Ascending aorta (tissue), 2 donors: Measurements from ENCODE around the gene RFESD. TPM values are rescaled to one million over a fixed set of nuclear protein-coding genes. Genes with fewer than 3 reads are reported as not detected.
"Not testable (repeated sequence)": the region's sequence is repeated elsewhere in the genome, so short reads cannot be mapped to it uniquely, and the experiment has no call there.

Source experiments
- DNase-seq, 2 donors: peaks; one replicate each; pipeline ENCODE4 v3.0.0-alpha.2; 2019; ENCODE audit warnings: low spot score in 2 of 2
- H3K27ac ChIP-seq, 2 donors: fragments of 200-600 bp; sonication (generic); one replicate each; pipeline ENCODE4 v1.5.1; 2016 to 2017; ENCODE audit warnings: mild to moderate bottlenecking in 1 of 2
- H3K27me3 ChIP-seq: fragments of 200-600 bp; sonication (generic); one replicate; pipeline ENCODE4 v1.5.1; 2017
- H3K36me3 ChIP-seq, 2 donors: fragments of 200-600 bp; sonication (generic); one replicate each; pipeline ENCODE4 v1.5.1; 2016
- H3K4me1 ChIP-seq, 2 donors: fragments of 200-600 bp; sonication (generic); one replicate each; pipeline ENCODE4 v1.5.1; 2016 to 2017; ENCODE audit warnings: mild to moderate bottlenecking in 1 of 2
- H3K4me3 ChIP-seq, 2 donors: fragments of 200-600 bp; sonication (generic); one replicate each; pipeline ENCODE4 v1.5.1; 2016 to 2017; ENCODE audit warnings: mild to moderate bottlenecking in 1 of 2
- H3K9me3 ChIP-seq, 2 donors: fragments of 200-600 bp; sonication (generic); one replicate each; pipeline ENCODE4 v1.5.1; 2016
- CTCF ChIP-seq, 3 experiments: fragments of 200-600 bp in 2 of 3; fragments of 450-650 bp in 1 of 3; sonication (generic) in 2 of 3; IDR thresholded peaks; one replicate each; pipeline ENCODE4 v1.5.1; 2016 to 2019; ENCODE audit warnings: antibody characterized with exemption in 3 of 3, mild to moderate bottlenecking in 1 of 3, moderate library complexity in 1 of 3
- intact Hi-C: fragments of 100-400 bp; cut with DNase I; formaldehyde crosslinking; loops from one replicate; pipeline ENCODE4 v1.15.1; 2023
- total RNA-seq: library from RNA; depleted of rRNA; stranded (reverse); fragments of >200 nt; gene quantifications from one replicate; pipeline ENCODE4 v1.1.0, GENCODE V29; 2016

RFESD gene
- total RNA-seq, 1 donor from 2014 or later, result not detected

GRCh38 chr5:95704150-95704549 is 57.6 kb downstream of the RFESD start:
- intact Hi-C loops, result no loop called here
- Histone ChIP-seq H3K9me3 (no peaks in the 10 kb centered on the region), H3K27ac (no peak overlapping the region), H3K4me1 (no peaks in the 10 kb centered on the region), H3K4me3 (no peak overlapping the region), H3K27me3 (no peaks in the 10 kb centered on the region), H3K36me3 (no peaks in the 10 kb centered on the region)
- no peak for DNase-seq
- no peak for TF ChIP-seq CTCF (IDR thresholded peaks at IDR 0.05)

GRCh38 chr5:95706196-95706595 is 59.6 kb downstream of the RFESD start:
- intact Hi-C loops, H3K4me1 ChIP-seq, H3K27ac ChIP-seq, H3K27me3 ChIP-seq, DNase-seq, H3K4me3 ChIP-seq, H3K9me3 ChIP-seq, H3K36me3 ChIP-seq: not testable (repeated sequence)

GRCh38 chr5:95707055-95707454 is 60.5 kb downstream of the RFESD start:
- DNase-seq, result no peak
- Histone ChIP-seq H3K27me3 (no peaks in the 10 kb centered on the region), H3K36me3 (no peaks in the 10 kb centered on the region), H3K27ac (no peak overlapping the region), H3K9me3 (no peaks in the 10 kb centered on the region), H3K4me3 (no peak overlapping the region), H3K4me1 (no peaks in the 10 kb centered on the region)
- TF ChIP-seq CTCF (IDR thresholded peaks at IDR 0.05), result no peak
- intact Hi-C loops, result no loop called here

Other genes starting within 250 kb of the RFESD start
- 12.7 TPM for gene SKIC3, start 91.8 kb upstream of the RFESD start, total RNA-seq
- gene ARSK, start 91.7 kb upstream of the RFESD start, total RNA-seq, result 3.6 TPM
- gene GPR150, start 26.7 kb upstream of the RFESD start, total RNA-seq, result 9.6 TPM
- gene SPATA9, start 36.2 kb downstream of the RFESD start, total RNA-seq, result not detected
- 153 TPM for gene RHOBTB3, start 84.6 kb downstream of the RFESD start, total RNA-seq
- gene GLRX, start 175.9 kb downstream of the RFESD start, total RNA-seq, result 18.5 TPM